Measurements from ENCODE around the gene POLR3G.

Gene POLR3G

GRCh38 chr5:90503596-90503995 lies 28.9 kb downstream of the POLR3G start:
- no peak for DNase-seq

GRCh38 chr5:90504743-90505142 lies 30.1 kb downstream of the POLR3G start:
- DNase-seq = no peak

GRCh38 chr5:90506221-90506620 lies 31.6 kb downstream of the POLR3G start:
- DNase-seq = no peak

GRCh38 chr5:90510438-90510837 lies 35.8 kb downstream of the POLR3G start:
- no peak for DNase-seq

GRCh38 chr5:90514520-90514919 lies 39.9 kb downstream of the POLR3G start:
- DNase-seq = no peak

- no peak for DNase-seq
These were observed 44.0 kb downstream of the POLR3G start for GRCh38 chr5:90518661-90519060.

GRCh38 chr5:90519081-90519480 lies 44.4 kb downstream of the POLR3G start:
- DNase-seq = no peak

GRCh38 chr5:90528601-90529193 lies 54.0 kb downstream of the POLR3G start:
- peak in 9 of 58 donors; percentile 15 to 54 (median 39) for DNase-seq

- peak; percentile 62 to 97 (median 92) for DNase-seq
These were observed 54.7 kb downstream of the POLR3G start, which contains the start of gene LYSMD3 for GRCh38 chr5:90529194-90529938. Gene LYSMD3, minus strand, starts transcription at chr5:90529584. Its CDS starts 4,295 bp downstream, at chr5:90525289.

GRCh38 chr5:90529939-90530677 lies 55.4 kb downstream of the POLR3G start:
- peak in 43 of 58 donors; percentile 27 to 86 (median 68) for DNase-seq

- peak in 3 of 58 donors; percentile 1 to 3 (median 2) for DNase-seq
These were observed 56.2 kb downstream of the POLR3G start for GRCh38 chr5:90530736-90531487.

GRCh38 chr5:90533794-90534193 lies 59.1 kb downstream of the POLR3G start:
- DNase-seq = no peak

- no peak for DNase-seq
These were observed 60.3 kb downstream of the POLR3G start for GRCh38 chr5:90534922-90535321.

- no peak for DNase-seq
These were observed 68.3 kb downstream of the POLR3G start for GRCh38 chr5:90542827-90543519.

GRCh38 chr5:90545511-90545910 lies 70.8 kb downstream of the POLR3G start:
- no peak for DNase-seq

- no peak for DNase-seq
These were observed 71.7 kb downstream of the POLR3G start for GRCh38 chr5:90546216-90546837.

GRCh38 chr5:90547072-90547536 lies 72.4 kb downstream of the POLR3G start:
- no peak for DNase-seq

GRCh38 chr5:90548069-90548593 lies 73.5 kb downstream of the POLR3G start:
- peak in 14 of 58 donors; percentile 1 to 37 (median 10) for DNase-seq

GRCh38 chr5:90549223-90549622 lies 74.6 kb downstream of the POLR3G start:
- DNase-seq = no peak

- DNase-seq = no peak
These were observed 75.1 kb downstream of the POLR3G start for GRCh38 chr5:90549729-90550275.

Measured in anterior cingulate cortex (tissue), 58 donors.